Breast epithelium (tissue), 3 donors: ENCODE data around the gene NSMCE1.

Source experiments
- POLR2AphosphoS5 ChIP-seq, 3 donors: sonication (generic); formaldehyde crosslinking; IDR thresholded peaks; one replicate each; pipeline ENCODE4 v1.6.1; 2017; ENCODE audit warnings: antibody characterized with exemption in 3 of 3
- TF ChIP-seq, protein P1 (sequence below), 3 donors: fragments of 450-650 bp; IDR thresholded peaks; one replicate each; pipeline ENCODE4 v1.5.1; 2016 to 2017; ENCODE audit warnings: antibody characterized with exemption in 3 of 3, mild to moderate bottlenecking in 3 of 3, moderate library complexity in 3 of 3

DNA sequence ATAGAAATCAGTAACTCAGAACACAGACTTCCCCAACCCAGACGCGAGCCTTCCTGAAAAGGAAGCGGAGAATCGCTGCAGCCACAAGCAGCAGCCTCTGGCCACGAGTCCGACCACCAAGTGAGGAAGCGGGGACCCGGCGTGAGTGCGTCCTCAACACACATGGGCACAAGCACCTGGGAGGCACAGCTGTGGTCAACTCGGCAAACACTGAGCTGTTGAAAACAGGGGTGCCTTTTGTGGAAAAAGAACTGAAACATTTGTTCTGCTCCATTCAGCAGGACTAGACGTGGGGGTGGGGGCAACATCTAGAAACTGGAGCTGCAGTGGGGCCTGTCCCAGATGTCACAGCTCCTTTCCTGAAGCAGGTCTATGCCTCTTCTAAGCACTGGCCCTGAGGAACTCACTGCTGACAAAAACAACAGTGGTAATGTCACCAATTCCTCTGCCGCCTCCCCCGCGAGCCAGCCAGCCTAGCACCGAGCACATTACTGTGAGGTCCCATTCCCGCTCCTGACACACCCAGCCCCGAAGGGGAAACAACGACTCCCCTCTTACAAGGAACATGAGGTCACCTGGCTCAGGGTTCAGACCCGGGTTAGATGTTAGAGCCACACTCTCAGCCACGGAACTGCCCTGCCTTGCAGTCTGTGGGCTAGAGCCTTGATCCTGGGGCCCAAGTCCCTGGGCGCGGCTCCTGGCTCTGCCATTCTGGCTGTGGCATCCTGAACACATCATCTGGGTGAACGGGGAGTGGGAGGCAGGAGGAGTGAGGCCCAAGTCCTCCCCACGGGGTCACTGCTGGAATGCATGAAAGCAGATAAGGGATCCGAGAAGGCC is 36.3 kb downstream of the NSMCE1 start:
- TF ChIP-seq, protein P1, sequence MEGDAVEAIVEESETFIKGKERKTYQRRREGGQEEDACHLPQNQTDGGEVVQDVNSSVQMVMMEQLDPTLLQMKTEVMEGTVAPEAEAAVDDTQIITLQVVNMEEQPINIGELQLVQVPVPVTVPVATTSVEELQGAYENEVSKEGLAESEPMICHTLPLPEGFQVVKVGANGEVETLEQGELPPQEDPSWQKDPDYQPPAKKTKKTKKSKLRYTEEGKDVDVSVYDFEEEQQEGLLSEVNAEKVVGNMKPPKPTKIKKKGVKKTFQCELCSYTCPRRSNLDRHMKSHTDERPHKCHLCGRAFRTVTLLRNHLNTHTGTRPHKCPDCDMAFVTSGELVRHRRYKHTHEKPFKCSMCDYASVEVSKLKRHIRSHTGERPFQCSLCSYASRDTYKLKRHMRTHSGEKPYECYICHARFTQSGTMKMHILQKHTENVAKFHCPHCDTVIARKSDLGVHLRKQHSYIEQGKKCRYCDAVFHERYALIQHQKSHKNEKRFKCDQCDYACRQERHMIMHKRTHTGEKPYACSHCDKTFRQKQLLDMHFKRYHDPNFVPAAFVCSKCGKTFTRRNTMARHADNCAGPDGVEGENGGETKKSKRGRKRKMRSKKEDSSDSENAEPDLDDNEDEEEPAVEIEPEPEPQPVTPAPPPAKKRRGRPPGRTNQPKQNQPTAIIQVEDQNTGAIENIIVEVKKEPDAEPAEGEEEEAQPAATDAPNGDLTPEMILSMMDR (IDR thresholded peaks at IDR 0.05) = no peak
- TF ChIP-seq POLR2AphosphoS5 (IDR thresholded peaks at IDR 0.05) = no peak
